ENCODE measurements around the gene PSKH1.
"Not testable (repeated sequence)": the region's sequence is repeated elsewhere in the genome, so short reads cannot be mapped to it uniquely, and the experiment has no call there.

Gene PSKH1

GRCh38 chr16:67963292-67963661 is 70.2 kb downstream of the PSKH1 start:
- DNase-seq (ENCODE audit: low read depth): no peak

GRCh38 chr16:67963662-67964321 is 70.7 kb downstream of the PSKH1 start:
- DNase-seq (ENCODE audit: low read depth): no peak

- no peak for DNase-seq (ENCODE audit: low read depth)
These were observed 71.5 kb downstream of the PSKH1 start for GRCh38 chr16:67964477-67965131.

- DNase-seq (ENCODE audit: low read depth): no peak
These were observed 72.9 kb downstream of the PSKH1 start for GRCh38 chr16:67965668-67966548.

GRCh38 chr16:67966549-67967182 is 73.6 kb downstream of the PSKH1 start:
- no peak for DNase-seq (ENCODE audit: low read depth)

- DNase-seq (ENCODE audit: low read depth): no peak
These were observed 74.3 kb downstream of the PSKH1 start for GRCh38 chr16:67967183-67967957.

- DNase-seq (ENCODE audit: low read depth): no peak
These were observed 74.9 kb downstream of the PSKH1 start for GRCh38 chr16:67967958-67968399.

GRCh38 chr16:67968400-67969253 is 75.6 kb downstream of the PSKH1 start, which contains the start of gene SLC12A4:
TSS of gene SLC12A4 (minus strand) at chr16:67968637. CDS start at chr16:67968553, 84 bp downstream.
- DNase-seq (ENCODE audit: low read depth): peak; percentile 75

GRCh38 chr16:67969254-67970039 is 76.4 kb downstream of the PSKH1 start:
- no peak for DNase-seq (ENCODE audit: low read depth)

- no peak for DNase-seq (ENCODE audit: low read depth)
These were observed 78.1 kb downstream of the PSKH1 start for GRCh38 chr16:67971111-67971510.

GRCh38 chr16:67972285-67972684 is 79.2 kb downstream of the PSKH1 start:
- not testable (repeated sequence) for DNase-seq (ENCODE audit: low read depth)

GRCh38 chr16:67975321-67976105 is 82.5 kb downstream of the PSKH1 start:
- DNase-seq (ENCODE audit: low read depth): no peak

- no peak for DNase-seq (ENCODE audit: low read depth)
These were observed 83.2 kb downstream of the PSKH1 start for GRCh38 chr16:67976205-67976604.

- DNase-seq (ENCODE audit: low read depth): no peak
These were observed 84.0 kb downstream of the PSKH1 start for GRCh38 chr16:67977005-67977404.

GRCh38 chr16:67977469-67978227 is 84.6 kb downstream of the PSKH1 start:
- DNase-seq (ENCODE audit: low read depth): no peak

Measured in activated T-cell treated with anti-CD3 and anti-CD28 coated beads for 1 hour (primary cell).